Peyer's patch (tissue), 4 donors: Measurements from ENCODE around the gene MYH11. TPM values are rescaled to one million over a fixed set of nuclear protein-coding genes. Genes with fewer than 3 reads are reported as not detected.
"Not testable (repeated sequence)": the region's sequence is repeated elsewhere in the genome, so short reads cannot be mapped to it uniquely, and the experiment has no call there.

Experiments
- DNase-seq, 3 donors: peaks; one replicate each; pipeline ENCODE4 v3.0.0-alpha.2; 2017 to 2019
- H3K27ac ChIP-seq, 4 donors: fragments of 200-600 bp; sonication (generic); one replicate each; pipeline ENCODE4 v1.5.1; 2016 to 2019
- H3K27me3 ChIP-seq, 2 donors: fragments of 200-600 bp; sonication (generic); one replicate each; pipeline ENCODE4 v1.5.1; 2019
- H3K36me3 ChIP-seq, 3 donors: fragments of 200-600 bp; sonication (generic); one replicate each; pipeline ENCODE4 v1.5.1; 2016 to 2019
- H3K4me1 ChIP-seq, 4 donors: fragments of 200-600 bp; sonication (generic); one replicate each; pipeline ENCODE4 v1.5.1; 2016 to 2019
- H3K4me3 ChIP-seq, 4 donors: fragments of 200-600 bp; sonication (generic); 1 replicate in 3 of 4; 2 replicates in 1 of 4; pipeline ENCODE4 v1.5.1; 2016 to 2019; ENCODE audit warnings: mild to moderate bottlenecking in 1 of 4
- H3K9me3 ChIP-seq, 4 donors: fragments of 200-600 bp; sonication (generic); one replicate each; pipeline ENCODE4 v1.5.1; 2016 to 2019; ENCODE audit warnings: mild to moderate bottlenecking in 1 of 4
- POLR2A ChIP-seq, 2 donors: fragments of 450-650 bp; IDR thresholded peaks; one replicate each; pipeline ENCODE4 v1.5.1; 2017; ENCODE audit warnings: antibody characterized with exemption in 2 of 2, mild to moderate bottlenecking in 2 of 2, moderate library complexity in 2 of 2
- total RNA-seq, 4 donors: library from RNA; depleted of rRNA; stranded (reverse); fragments of >200 nt; gene quantifications; one replicate each; pipeline ENCODE4 v1.1.0, GENCODE V29; 2016
- TF ChIP-seq, protein P1 (sequence below), 6 experiments: fragments of 450-650 bp in 4 of 6; fragments of 200-600 bp in 2 of 6; sonication (generic) in 1 of 6; IDR thresholded peaks; one replicate each; pipeline ENCODE4 v1.5.1; 2017 to 2019; ENCODE audit warnings: antibody characterized with exemption in 6 of 6, mild to moderate bottlenecking in 3 of 6, moderate library complexity in 1 of 6

Gene MYH11
- total RNA-seq, 4 donors from 2014 or later = 39.2 to 248 (median 131) TPM

DNA sequence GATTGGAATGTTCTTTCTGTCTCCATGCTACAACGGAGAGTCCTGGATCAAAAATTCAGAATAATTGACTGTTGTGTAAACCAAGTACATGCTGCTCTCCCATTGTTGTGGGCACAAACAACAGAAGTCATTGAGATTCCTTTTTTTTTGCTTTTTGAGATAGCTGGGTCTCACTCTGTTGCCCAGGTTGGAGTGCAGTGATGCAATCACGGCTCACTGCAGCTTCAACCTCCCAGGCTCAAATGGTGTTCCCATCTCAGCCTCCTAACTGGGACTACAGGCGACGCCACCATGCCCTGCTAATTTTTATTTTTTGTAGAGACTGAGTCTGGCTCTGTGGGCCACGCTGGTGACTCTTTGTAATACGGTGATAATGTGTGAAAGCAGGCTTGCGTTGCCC lies 182.3 kb downstream of the MYH11 start:
- peak overlapping the region in 1 of 4 donors; percentile 85 for H3K27ac ChIP-seq
- H3K4me1 ChIP-seq = peaks cover 0 to 11% (median 3%) of the 10 kb centered on the region in 4 donors
- no peak for DNase-seq
- no peaks in the 10 kb centered on the region for H3K9me3 ChIP-seq
- TF ChIP-seq, protein P1, sequence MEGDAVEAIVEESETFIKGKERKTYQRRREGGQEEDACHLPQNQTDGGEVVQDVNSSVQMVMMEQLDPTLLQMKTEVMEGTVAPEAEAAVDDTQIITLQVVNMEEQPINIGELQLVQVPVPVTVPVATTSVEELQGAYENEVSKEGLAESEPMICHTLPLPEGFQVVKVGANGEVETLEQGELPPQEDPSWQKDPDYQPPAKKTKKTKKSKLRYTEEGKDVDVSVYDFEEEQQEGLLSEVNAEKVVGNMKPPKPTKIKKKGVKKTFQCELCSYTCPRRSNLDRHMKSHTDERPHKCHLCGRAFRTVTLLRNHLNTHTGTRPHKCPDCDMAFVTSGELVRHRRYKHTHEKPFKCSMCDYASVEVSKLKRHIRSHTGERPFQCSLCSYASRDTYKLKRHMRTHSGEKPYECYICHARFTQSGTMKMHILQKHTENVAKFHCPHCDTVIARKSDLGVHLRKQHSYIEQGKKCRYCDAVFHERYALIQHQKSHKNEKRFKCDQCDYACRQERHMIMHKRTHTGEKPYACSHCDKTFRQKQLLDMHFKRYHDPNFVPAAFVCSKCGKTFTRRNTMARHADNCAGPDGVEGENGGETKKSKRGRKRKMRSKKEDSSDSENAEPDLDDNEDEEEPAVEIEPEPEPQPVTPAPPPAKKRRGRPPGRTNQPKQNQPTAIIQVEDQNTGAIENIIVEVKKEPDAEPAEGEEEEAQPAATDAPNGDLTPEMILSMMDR (IDR thresholded peaks at IDR 0.05) = no peak
- no peak for TF ChIP-seq POLR2A (IDR thresholded peaks at IDR 0.05)
- H3K27me3 ChIP-seq = no peaks in the 10 kb centered on the region
- no peak overlapping the region for H3K4me3 ChIP-seq
- peaks cover 0 to 29% (median 0%) of the 10 kb centered on the region in 3 donors for H3K36me3 ChIP-seq

DNA sequence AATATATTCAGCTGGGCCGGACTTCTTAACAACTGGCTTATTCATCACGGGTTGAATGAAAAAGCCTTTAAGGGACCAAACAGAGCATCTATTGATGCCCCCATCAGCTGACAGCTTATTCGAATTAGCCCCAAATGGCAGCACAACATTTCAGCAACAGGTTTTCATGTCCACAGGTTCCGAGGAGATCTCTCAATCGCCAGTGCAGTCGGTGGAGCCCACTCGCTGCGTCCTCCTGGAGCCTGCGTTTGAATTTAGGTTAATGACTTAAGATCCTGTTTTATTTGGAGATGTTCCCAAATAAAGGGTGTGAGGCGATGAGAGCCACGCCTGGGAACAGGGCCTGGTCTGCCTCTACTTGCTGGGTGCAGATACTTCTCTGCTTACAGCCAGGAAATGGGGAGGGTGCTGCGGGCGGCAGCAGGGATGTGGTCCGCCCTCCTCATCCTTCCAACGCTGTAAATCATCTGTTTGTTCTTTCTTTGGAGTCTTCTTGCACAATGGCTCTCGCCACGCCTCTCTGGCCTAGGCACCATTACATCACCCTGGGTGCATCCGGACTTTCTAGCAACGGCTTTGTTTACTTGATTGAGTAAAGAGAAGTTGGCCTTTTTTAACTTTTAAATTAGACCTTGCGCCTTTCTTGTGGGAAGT lies 184.2 kb downstream of the MYH11 start:
- Histone ChIP-seq H3K27ac (peak overlapping the region; percentile 65 to 85 (median 75)), H3K4me3 (no peak overlapping the region), H3K4me1 (peaks cover 0 to 11% (median 3%) of the 10 kb centered on the region in 4 donors), H3K27me3 (no peaks in the 10 kb centered on the region), H3K9me3 (no peaks in the 10 kb centered on the region), H3K36me3 (peaks cover 0 to 30% (median 0%) of the 10 kb centered on the region in 3 donors)
- TF ChIP-seq POLR2A (IDR thresholded peaks at IDR 0.05) = no peak
- TF ChIP-seq, protein P1 (IDR thresholded peaks at IDR 0.05) = no peak
- DNase-seq = peak; percentile 65 to 93 (median 80)

DNA sequence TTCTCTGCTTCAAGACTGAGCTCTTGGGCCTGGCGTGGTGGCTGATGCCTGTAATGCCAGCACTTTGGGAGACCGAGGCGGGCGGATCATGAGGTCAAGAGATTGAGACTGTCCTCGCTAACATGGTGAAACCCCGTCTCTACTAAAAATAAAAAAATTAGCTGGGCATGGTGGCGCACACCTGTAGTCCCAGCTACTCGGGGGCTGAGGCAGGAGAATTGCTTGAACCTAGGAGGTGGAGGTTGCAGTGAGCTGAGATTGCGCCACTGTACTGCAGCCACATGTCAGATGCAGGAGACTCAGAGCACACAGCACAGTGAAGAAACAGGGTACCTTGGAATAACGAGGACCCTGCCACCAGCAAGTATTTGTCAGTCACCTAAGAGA lies 184.7 kb downstream of the MYH11 start:
- H3K4me1 ChIP-seq = peaks cover 0 to 11% (median 3%) of the 10 kb centered on the region in 4 donors
- H3K27me3 ChIP-seq, H3K9me3 ChIP-seq, DNase-seq, H3K4me3 ChIP-seq: not testable (repeated sequence)
- H3K36me3 ChIP-seq = peaks cover 0 to 32% (median 0%) of the 10 kb centered on the region in 3 donors
- peak overlapping the region; percentile 65 to 85 (median 75) for H3K27ac ChIP-seq

DNA sequence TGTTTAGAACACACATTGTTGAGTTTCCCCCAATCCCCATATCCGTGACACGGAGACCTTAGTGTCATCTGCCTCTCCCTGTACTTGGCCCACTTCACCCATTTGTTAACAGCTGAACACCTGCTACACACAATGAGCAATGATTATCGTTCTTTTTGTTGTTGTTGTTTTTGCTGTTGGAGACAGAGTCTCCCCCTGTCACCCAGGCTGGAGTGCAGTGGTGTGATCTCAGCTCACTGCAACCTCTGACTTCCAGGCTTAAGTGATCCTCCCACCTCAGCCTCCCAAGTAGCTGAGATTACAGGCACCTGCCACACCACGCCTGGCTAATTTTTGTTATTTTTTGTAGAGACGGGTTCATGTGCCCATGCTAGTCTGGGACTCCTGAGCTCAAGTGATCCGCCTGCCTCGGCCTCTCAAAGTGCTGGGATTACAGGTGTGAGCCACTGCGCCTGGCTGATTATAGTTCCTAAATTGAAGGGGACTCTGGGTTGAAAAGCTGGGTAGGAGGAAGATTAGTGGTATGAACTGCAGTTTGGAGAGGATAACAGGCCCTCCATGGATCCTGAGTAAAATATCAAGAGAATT lies 185.2 kb downstream of the MYH11 start:
- Histone ChIP-seq H3K9me3 (no peaks in the 10 kb centered on the region), H3K36me3 (peaks cover 0 to 37% (median 0%) of the 10 kb centered on the region in 3 donors), H3K4me1 (peaks cover 0 to 11% (median 3%) of the 10 kb centered on the region in 4 donors), H3K27ac (peak overlapping the region in 3 of 4 donors; percentile 67 to 85 (median 83)), H3K27me3 (no peaks in the 10 kb centered on the region), H3K4me3 (no peak overlapping the region)
- DNase-seq = no peak
- TF ChIP-seq, protein P1 (IDR thresholded peaks at IDR 0.05) = no peak
- TF ChIP-seq POLR2A (IDR thresholded peaks at IDR 0.05) = no peak

DNA sequence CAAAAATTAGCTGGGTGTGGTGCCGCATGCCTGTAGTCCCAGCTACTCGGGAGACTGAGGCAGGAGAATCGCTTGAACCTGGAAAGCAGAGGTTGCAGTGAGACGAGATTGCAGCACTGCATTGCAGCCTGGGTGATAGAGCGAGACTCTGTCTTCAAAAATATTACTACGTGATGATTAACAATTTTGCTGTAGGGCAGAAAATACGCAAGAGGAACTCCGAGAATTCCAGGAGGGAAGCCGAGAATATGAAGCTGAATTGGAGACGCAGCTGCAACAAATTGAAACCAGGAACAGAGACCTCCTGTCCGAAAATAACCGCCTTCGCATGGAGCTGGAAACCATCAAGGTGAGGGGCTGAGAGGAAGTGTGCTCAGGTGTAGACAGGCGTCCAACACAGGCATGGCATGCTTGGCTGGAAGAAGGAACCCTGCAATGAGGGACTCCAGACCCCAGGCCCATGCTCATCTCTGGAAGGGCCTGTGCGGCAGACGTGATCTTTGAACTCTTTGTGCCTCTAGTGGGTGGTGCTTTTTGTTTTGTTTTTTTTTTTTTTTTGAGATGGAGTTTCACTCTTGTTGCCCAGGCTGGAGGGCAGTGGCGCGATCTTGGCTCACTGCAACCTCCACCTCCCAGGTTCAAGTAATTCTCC lies 189.6 kb downstream of the MYH11 start:
- Histone ChIP-seq H3K36me3 (peaks cover 0 to 57% (median 0%) of the 10 kb centered on the region in 3 donors), H3K4me1 (no peaks in the 10 kb centered on the region), H3K9me3 (no peaks in the 10 kb centered on the region), H3K27me3 (no peaks in the 10 kb centered on the region), H3K4me3 (no peak overlapping the region), H3K27ac (no peak overlapping the region)
- DNase-seq = no peak
- TF ChIP-seq, protein P1 (IDR thresholded peaks at IDR 0.05) = no peak
- no peak for TF ChIP-seq POLR2A (IDR thresholded peaks at IDR 0.05)

DNA sequence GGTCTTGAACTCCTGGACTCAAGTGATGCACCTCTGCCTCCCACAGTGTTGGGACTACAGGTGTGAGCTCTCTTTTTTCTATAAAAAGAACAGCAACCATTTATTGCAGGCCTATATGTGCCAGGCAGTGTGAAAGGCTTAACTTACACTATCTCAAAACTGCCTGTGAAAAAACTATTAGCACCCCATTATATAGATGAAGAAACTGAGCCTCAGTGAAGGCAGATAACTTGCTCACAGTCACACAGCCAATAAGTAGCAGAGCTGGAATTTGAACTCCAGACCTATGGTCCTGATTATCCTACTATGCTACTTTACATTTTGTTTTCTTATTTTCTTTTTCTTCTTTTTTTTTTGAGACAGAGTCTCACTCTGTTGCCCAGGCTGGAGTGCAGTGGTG lies 191.7 kb downstream of the MYH11 start:
- no peaks in the 10 kb centered on the region for H3K9me3 ChIP-seq
- H3K27me3 ChIP-seq = no peaks in the 10 kb centered on the region
- TF ChIP-seq POLR2A (IDR thresholded peaks at IDR 0.05) = no peak
- TF ChIP-seq, protein P1 (IDR thresholded peaks at IDR 0.05) = no peak
- H3K27ac ChIP-seq = no peak overlapping the region
- H3K36me3 ChIP-seq = peaks cover 0 to 51% (median 0%) of the 10 kb centered on the region in 3 donors
- no peaks in the 10 kb centered on the region for H3K4me1 ChIP-seq
- no peak for DNase-seq
- H3K4me3 ChIP-seq = no peak overlapping the region
